AG08395 (cell line): Measurements from ENCODE around the gene DEDD.
"Not testable (repeated sequence)": the region's sequence is repeated elsewhere in the genome, so short reads cannot be mapped to it uniquely, and the experiment has no call there.

Experiments used
- DNase-seq: peaks from one replicate; pipeline ENCODE4 v3.0.0; 2012; ENCODE audit warnings: mixed read lengths, low spot score

DEDD gene

GRCh38 chr1:161127649-161128048, 4.8 kb downstream of the DEDD start:
- DNase-seq, result no peak

DNA sequence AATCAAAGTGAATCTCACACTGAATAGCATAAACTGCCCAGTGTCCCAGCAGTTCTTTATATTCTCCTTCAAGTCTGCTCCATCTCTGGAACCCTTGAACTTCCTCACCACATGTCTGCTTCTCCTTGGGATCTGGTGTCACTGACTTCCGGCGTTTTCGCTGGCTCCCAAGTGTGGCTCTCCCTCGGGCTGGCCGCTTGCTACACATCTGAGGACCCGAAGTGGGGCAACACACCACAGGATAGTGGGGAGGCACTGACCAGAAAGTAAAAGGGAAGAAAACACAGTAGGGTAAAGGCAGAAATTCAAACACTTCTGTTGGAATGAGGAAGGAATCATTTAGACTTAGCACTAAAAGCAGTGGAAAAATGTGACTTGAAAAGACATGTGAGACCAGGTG, 9.5 kb downstream of the DEDD start:
- DNase-seq, result no peak

GRCh38 chr1:161121834-161122233, 10.6 kb downstream of the DEDD start:
- DNase-seq, result no peak

DNA sequence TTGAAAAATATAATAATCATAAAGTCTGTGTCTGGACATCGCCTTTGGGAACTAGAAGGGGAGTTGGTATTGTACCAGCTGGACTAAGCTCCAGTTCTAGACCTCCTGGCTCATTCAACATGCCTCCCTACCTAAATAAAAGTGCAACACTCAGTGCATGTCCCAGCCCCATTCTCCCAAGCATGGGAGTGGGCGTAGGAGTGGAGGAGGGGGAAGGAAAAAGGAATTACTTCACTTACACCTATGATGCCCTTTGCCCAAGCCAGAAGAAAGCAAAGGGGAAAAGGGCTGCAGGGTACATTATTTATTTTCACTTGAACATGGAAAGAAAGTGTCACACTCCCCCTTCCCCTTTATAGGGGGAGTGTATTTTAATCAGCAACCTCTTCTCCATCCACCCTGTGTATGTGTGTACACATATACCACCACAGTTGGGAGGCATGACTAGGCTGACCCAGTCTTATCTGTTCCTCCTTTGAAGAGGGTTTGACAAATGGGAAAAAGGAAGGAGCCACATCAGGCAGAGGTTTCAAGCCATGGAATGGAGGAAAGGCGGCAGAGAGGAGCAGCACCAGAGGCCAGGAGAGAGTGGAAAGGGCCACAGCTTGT, 11.3 kb downstream of the DEDD start:
- no peak for DNase-seq

DNA sequence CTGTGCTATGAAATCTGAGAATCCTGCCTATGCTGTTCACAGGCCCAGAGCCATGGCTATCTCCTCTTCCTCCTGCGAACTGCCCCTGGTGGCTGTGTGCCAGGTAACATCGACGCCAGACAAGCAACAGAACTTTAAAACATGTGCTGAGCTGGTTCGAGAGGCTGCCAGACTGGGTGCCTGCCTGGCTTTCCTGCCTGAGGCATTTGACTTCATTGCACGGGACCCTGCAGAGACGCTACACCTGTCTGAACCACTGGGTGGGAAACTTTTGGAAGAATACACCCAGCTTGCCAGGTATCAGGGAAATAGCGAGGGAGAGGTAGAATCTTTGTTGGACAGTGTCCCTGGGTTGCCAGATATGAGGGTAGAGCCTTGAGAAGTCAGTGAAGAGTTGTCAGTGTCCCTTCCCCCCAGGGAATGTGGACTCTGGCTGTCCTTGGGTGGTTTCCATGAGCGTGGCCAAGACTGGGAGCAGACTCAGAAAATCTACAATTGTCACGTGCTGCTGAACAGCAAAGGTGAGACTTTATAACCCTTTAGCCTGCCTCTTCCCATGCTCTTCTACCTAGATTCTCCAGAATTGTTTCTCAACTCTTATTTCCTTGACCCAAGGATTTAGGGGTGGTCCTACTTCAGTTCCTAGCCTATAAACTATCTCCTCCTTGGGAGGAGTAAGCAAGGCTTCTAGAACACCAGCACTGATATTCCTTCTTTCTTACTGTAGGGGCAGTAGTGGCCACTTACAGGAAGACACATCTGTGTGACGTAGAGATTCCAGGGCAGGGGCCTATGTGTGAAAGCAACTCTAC, 13.2 kb downstream of the DEDD start:
- DNase-seq, result peak; percentile 80

DNA sequence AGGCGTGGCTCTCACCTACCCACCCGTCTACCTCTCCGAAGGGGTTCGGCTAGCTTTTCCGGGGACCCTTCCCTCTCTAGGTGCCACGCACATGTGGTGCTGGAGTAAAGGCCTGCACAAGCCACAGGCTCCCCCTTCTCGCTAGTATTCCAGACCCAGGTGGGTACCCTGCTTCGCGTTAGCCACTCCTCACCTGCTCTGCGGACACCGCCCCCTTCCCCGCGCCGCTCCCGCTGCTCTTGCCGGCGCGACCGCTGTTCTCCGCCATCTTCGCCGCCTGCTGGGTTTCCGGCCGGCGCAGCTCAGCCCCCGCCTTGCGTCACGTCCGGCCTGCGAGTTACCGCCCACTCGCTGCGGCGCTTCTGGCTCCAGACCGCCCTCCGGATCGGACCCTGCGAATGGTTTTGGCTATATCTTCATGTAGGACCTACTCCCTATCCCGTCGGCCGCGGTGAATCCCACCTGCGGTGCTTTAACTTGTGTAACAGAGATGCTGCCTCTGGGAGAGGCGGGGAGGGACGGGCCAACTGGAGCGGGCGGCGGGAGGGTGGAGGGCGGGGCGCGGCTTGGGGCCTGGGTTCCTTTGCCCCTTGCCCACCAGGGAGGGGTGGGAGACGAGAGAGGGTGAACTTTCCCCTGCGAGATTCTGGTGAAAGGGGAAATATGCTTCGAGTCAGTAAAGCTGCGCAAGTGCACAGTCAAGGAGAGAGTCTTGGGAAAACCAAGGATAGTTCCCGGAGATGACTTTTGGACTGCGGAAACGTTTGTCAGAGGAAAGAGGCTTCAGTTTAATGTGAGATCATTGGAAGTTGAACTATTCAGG, 14.5 kb downstream of the DEDD start, which contains the start of the genes NIT1 and PFDN2:
Gene NIT1, plus strand, starts transcription at position 347 of the 823 bp plus-strand sequence. Its CDS starts 72 bp downstream, at position 419.
Gene PFDN2, minus strand, starts transcription at position 279 of the 823 bp plus-strand sequence. Its CDS starts 11 bp downstream, at position 268.
- peak; percentile 92 for DNase-seq

GRCh38 chr1:161115961-161116360, 16.5 kb downstream of the DEDD start:
- DNase-seq, result not testable (repeated sequence)

DNA sequence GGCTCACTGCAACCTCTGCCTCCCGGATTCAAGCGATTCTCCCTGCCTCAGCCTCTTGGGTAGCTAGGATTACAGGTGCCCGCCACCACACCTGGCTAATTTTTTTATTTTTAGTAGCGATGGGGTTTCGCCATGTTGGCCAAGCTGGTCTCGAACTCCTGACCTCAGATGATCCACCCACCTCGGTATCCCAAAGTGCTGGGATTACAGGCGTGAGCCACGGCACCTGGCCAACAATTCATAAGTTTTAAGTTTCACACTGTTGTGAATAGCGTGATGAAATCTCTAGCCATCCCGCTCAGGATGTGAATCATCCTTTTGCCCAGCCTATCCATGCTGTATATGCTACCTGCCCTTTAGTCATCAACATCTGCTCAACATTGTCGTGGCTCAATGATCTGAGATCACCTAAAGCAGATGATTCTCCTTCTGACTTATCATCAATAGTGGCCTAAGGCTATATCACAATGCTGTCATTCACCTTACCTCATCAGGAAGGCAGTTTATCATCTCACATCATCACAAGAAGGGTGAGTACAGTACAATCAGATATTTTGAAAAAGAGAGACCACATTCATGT, 17.2 kb downstream of the DEDD start:
- DNase-seq, result no peak

- no peak for DNase-seq
Measured at GRCh38 chr1:161114556-161114955, 17.9 kb downstream of the DEDD start.

DNA sequence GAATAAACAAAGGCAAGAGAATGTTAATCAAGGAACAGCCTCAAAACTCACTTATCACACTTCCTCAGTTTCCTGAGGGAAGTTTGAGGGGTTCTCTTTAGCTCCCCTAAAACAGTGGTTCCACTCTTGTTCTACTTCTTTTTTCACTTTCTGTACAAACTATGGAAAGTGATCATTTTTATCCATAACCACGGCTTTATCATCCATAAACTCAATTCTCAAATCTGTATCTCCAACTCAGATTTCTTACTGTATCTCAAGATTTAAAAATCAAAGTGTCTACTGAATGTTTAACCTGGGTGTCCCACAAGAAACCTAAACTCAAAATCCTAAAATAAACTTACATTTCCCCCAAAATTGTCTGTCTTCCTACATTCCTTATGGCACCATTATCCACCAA, 18.6 kb downstream of the DEDD start:
- no peak for DNase-seq

- no peak for DNase-seq
Measured at GRCh38 chr1:161111527-161111926, 20.9 kb downstream of the DEDD start.

- no peak for DNase-seq
Measured at GRCh38 chr1:161111117-161111516, 21.4 kb downstream of the DEDD start.

DNA sequence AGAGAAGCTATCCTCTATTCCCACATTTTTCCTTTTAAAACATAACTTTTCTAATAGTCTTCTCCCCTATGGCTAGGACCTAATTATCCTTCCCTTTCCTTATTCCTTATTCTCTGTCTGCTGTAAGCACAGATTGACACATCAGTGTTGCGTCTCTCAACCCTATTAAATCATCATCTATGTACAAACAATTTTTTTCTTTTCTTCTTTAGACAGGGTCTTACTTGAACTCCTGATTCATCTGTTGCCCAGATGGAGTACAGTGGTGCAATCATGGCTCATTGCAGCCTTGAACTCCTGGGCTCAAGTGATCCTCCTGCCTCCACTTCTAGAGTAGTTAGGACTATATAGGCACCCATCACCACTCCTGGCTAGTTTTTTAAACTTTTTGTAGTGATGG, 26.0 kb downstream of the DEDD start:
- no peak for DNase-seq

DNA sequence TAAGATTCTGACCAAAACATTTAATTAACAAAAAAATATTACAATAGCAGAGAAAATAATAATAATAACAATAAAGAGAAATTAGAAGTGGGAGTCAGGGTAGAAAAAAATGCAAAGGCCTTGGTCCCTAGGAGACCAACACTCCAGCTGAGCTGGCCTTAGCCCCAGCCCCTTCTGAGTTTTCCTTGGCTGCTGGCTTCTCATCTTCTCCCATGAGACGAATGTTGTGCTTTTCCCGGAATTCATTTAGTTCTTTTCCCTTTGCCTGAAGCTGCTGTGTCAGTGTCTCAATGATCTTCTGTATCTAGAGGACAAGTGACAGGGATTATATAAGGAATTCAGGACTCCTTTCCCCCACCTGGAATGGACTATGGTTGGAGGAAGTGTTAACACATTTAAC, 31.9 kb downstream of the DEDD start:
- DNase-seq, result no peak

- no peak for DNase-seq
Measured at GRCh38 chr1:161099090-161099802, 33.2 kb downstream of the DEDD start.

DNA sequence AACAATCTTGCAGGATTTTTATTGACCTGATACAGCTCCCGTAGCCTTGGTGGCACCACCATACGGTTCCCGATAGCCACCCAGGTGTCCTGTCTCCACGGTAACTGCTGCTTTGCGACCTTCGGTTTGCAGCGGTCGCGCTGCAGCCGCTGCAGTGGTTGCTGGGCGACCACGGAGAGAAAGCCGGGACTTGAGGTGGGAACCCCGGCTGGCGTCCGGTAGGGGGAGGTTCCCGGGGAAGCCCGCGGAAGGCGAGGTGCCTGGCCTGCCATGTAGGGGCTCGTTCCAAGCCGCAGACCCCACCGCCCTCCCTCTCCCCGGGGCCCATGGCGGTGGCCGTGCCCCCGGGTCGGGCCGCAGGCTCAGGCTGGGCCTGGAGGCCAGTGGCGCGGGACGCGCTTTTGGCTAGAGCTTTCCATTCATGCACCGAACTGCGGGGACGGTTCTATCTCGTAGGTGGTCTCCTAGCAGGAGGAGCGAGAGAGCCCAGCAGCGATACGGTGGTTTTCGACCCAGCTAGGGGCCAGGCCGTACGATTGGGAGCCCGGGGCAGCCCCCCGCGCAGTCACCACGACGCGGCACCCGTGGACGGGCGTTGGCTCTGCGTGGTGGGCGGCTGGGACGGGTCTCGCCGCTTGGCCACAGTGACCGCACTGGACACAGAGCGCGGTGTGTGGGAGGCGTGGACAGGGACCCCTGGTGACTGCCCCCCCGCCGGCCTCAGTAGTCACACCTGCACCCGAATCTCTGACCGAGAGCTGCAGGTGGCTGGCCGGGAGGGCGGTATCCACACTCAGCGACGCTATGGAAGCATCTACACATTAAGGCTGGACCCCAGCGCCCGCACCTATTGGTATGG, 34.0 kb downstream of the DEDD start, which contains the start of gene KLHDC9:
Gene KLHDC9, plus strand, starts transcription at position 152 of the 859 bp plus-strand sequence. Its CDS starts 175 bp downstream, at position 327.
- peak; percentile 86 for DNase-seq

- peak; percentile 68 for DNase-seq
Measured at GRCh38 chr1:161096530-161096929, 35.9 kb downstream of the DEDD start.

DNA sequence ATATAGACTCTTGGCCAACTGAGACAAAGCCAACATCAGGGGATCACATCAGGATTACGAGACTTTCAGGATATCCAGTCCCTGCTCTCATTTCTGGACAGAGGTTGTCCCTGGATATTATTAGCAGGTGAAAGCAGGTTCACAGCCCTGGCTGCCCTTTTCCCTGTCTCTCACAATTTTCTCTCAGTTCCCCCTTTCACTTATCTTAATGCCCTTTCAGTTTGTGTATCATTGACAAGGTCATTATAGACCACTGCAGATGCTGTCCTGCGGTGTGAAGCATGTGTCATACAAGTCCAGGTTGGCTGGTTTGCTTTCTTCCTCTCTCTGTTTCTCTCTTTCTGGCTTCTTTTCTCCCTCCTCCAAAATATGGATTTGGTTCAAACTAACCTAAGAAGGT, 36.5 kb downstream of the DEDD start:
- DNase-seq, result no peak

GRCh38 chr1:161095230-161095629, 37.2 kb downstream of the DEDD start:
- DNase-seq, result no peak

- no peak for DNase-seq
Measured at GRCh38 chr1:161094481-161094880, 38.0 kb downstream of the DEDD start.
